Endothelial cell (in vitro differentiated cells): Measurements from ENCODE around the gene EEF1AKMT4. TPM values are rescaled to one million over a fixed set of nuclear protein-coding genes. Genes with fewer than 3 reads are reported as not detected.

ENCODE experiments used
- DNase-seq: peaks from one replicate; pipeline ENCODE4 v3.0.0; 2021; ENCODE audit warnings: low spot score
- H3K27ac Mint-ChIP-seq: one replicate; pipeline ENCODE4 v1.8.0; 2021; ENCODE audit warnings: mixed read lengths, inconsistent platforms; ENCODE audit not compliant: unreplicated experiment
- H3K27me3 Mint-ChIP-seq: one replicate; pipeline ENCODE4 v1.8.0; 2021; ENCODE audit warnings: mild to moderate bottlenecking, moderate library complexity, mixed read lengths, inconsistent platforms; ENCODE audit not compliant: unreplicated experiment
- H3K36me3 Mint-ChIP-seq: one replicate; pipeline ENCODE4 v1.8.0; 2021; ENCODE audit warnings: mild to moderate bottlenecking, low read depth, mixed read lengths, inconsistent platforms; ENCODE audit not compliant: unreplicated experiment
- H3K4me1 Mint-ChIP-seq: one replicate; pipeline ENCODE4 v1.8.0; 2021; ENCODE audit warnings: mild to moderate bottlenecking, mixed read lengths, inconsistent platforms; ENCODE audit not compliant: unreplicated experiment
- H3K4me3 Mint-ChIP-seq: one replicate; pipeline ENCODE4 v1.8.0; 2021; ENCODE audit warnings: mild to moderate bottlenecking, mixed read lengths, inconsistent platforms; ENCODE audit not compliant: unreplicated experiment
- H3K9me3 Mint-ChIP-seq: one replicate; pipeline ENCODE4 v1.8.0; 2021; ENCODE audit warnings: mixed read lengths, inconsistent platforms; ENCODE audit not compliant: unreplicated experiment
- CTCF ChIP-seq: fragments of 200-600 bp; sonication (generic); IDR thresholded peaks from one replicate; pipeline ENCODE4 v1.5.0; 2021; ENCODE audit warnings: antibody characterized with exemption; ENCODE audit not compliant: unreplicated experiment
- total RNA-seq: library from RNA; stranded (reverse); fragmentation: NEBNext Ultra II Directional; extraction: Animal tissue kit (Norgen Biotek cat#: 25700); gene quantifications from one replicate; pipeline ENCODE4 v1.2.1, GENCODE V29; 2021; ENCODE audit not compliant: unreplicated experiment

The EEF1AKMT4 gene
- total RNA-seq, 1 donor from 2014 or later = 5.7 TPM

GRCh38 chr3:184211718-184212117 lies 37.8 kb upstream of the EEF1AKMT4 start:
- peaks cover 1% of the 10 kb centered on the region for H3K27me3 Mint-ChIP-seq
- H3K36me3 Mint-ChIP-seq = no peaks in the 10 kb centered on the region
- no peaks in the 10 kb centered on the region for H3K9me3 Mint-ChIP-seq
- TF ChIP-seq CTCF = no peak
- peaks cover 11% of the 10 kb centered on the region for H3K4me1 Mint-ChIP-seq
- H3K27ac Mint-ChIP-seq = no peak overlapping the region
- DNase-seq = no peak
- H3K4me3 Mint-ChIP-seq = no peak overlapping the region

- no peak for TF ChIP-seq CTCF
- no peak overlapping the region for H3K4me3 Mint-ChIP-seq
These were observed 30.7 kb upstream of the EEF1AKMT4 start for GRCh38 chr3:184218814-184219213.

GRCh38 chr3:184222521-184222920 lies 27.0 kb upstream of the EEF1AKMT4 start:
- H3K27me3 Mint-ChIP-seq = peaks cover 2% of the 10 kb centered on the region
- TF ChIP-seq CTCF = no peak
- H3K36me3 Mint-ChIP-seq = no peaks in the 10 kb centered on the region
- no peak overlapping the region for H3K4me3 Mint-ChIP-seq
- no peak for DNase-seq
- H3K9me3 Mint-ChIP-seq = no peaks in the 10 kb centered on the region
- H3K4me1 Mint-ChIP-seq = no peaks in the 10 kb centered on the region
- H3K27ac Mint-ChIP-seq = no peak overlapping the region

More at GRCh38 chr3:184218814-184219213, 30.7 kb upstream of the EEF1AKMT4 start:
- DNase-seq = no peak
- no peaks in the 10 kb centered on the region for H3K9me3 Mint-ChIP-seq
- H3K36me3 Mint-ChIP-seq = no peaks in the 10 kb centered on the region
- H3K27me3 Mint-ChIP-seq = peaks cover 4% of the 10 kb centered on the region
- H3K27ac Mint-ChIP-seq = peak overlapping the region; percentile 30
- H3K4me1 Mint-ChIP-seq = peaks cover 11% of the 10 kb centered on the region

GRCh38 chr3:184223946-184224345 lies 25.5 kb upstream of the EEF1AKMT4 start:
- H3K27me3 Mint-ChIP-seq = peaks cover 8% of the 10 kb centered on the region
- H3K4me1 Mint-ChIP-seq = no peaks in the 10 kb centered on the region
- H3K4me3 Mint-ChIP-seq = no peak overlapping the region
- TF ChIP-seq CTCF = no peak
- H3K9me3 Mint-ChIP-seq = no peaks in the 10 kb centered on the region
- H3K36me3 Mint-ChIP-seq = no peaks in the 10 kb centered on the region
- H3K27ac Mint-ChIP-seq = no peak overlapping the region
- DNase-seq = no peak

GRCh38 chr3:184227481-184227935 lies 22.0 kb upstream of the EEF1AKMT4 start:
- no peaks in the 10 kb centered on the region for H3K9me3 Mint-ChIP-seq
- peaks cover 24% of the 10 kb centered on the region for H3K27me3 Mint-ChIP-seq
- no peak overlapping the region for H3K4me3 Mint-ChIP-seq
- no peak overlapping the region for H3K27ac Mint-ChIP-seq
- peaks cover 8% of the 10 kb centered on the region for H3K36me3 Mint-ChIP-seq
- H3K4me1 Mint-ChIP-seq = peaks cover 11% of the 10 kb centered on the region
- peak; percentile 57 for DNase-seq
- TF ChIP-seq CTCF = peak; percentile 90
